ENCODE results near the gene MYL5. TPM values are rescaled to one million over a fixed set of nuclear protein-coding genes. Genes with fewer than 3 reads are reported as not detected.

MYL5 gene
- total and polyA plus RNA-seq, 7 experiments from 2014 or later = 5.8 to 32.7 (median 21.4) TPM

DNA sequence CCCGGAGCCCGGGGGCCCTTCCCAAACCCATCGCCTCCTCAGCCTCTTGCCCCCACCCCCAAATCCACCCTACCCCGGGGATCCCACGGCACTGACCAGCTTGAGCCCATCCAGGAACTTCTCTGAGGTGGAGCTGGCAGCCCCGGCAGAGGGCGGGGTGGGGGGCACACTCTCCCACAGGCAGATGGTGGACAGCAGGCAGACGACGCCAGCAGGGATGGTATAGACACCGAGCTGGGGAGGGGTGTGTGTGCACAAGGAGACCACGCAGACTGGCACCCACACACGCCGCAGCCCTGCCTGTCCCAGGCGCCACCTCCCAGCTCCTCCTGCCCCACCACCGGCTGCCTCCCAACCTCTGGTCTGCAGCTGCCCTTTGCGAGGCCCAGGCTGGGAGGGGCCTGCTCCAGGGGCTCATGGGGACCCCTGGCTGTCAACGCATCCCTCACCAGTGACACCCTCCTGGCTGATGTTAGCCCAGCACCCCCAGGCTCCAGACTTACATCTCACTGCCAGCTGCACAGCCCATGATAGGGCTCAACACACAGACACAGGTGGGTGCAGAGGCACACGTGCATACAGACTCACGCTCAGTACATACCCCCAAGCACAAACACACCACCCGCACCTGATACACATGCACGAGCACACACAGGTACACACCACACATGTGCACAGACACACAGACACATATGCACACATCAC is 10.4 kb downstream of the MYL5 start:
- peaks cover 0 to 4% of the 10 kb centered on the region in 2 donors for H3K4me1 ChIP-seq (ENCODE audit: control insufficient read depth in 2 of 2, insufficient read depth in 2 of 2, low read length in 2 of 2)
- CTCF ChIA-PET = no interaction called here

DNA sequence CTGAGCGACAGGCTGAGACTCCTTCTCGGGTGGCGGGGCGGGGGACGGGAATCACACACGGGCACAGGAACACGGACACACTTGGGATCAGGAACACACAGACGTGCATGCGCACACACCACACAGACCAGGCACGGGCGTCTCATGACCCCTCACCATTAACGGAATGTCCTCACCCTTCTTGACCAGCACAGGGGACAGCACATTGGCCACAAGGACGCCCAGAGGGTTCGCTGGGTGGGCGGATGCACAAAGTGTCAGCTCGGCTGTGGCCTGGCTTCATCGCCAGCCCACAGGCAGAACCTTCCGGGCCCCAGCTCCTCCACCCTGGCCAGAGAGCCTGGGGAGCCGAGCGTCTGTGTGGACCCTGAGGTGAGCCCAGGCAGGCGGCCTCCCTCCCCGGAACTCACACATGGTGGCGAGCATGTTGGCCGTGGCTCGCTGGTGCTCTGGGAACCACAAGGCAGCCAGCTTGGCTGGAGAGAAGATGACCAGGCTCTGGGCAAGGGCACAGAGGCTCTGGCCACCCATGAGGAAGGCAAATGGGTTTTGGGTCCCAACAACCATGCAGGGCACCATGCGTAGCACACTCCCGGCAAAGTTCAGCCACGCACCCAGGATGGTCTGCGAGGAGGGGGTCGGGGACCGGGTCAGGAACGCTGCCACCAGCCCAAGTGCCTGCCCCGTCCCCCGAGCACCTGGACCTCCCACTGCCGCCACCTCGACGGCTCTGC is 11.5 kb downstream of the MYL5 start:
- no peaks in the 10 kb centered on the region for H3K36me3 Mint-ChIP-seq
- intact Hi-C loops (cut with micrococcal nuclease) = no loop called here
- ChIA-PET POLR2A (no interaction called here), CTCF (no interaction called here)
- ATAC-seq (no peak), DNase-seq (no peak)
- Histone ChIP-seq H3K27ac (ENCODE audit: low read depth, low read length) (no peak overlapping the region), H3K9me3 (ENCODE audit: control insufficient read depth in 2 of 3, low read length in 3 of 3) (no peaks in the 10 kb centered on the region), H3K4me3 (ENCODE audit: low read length) (no peak overlapping the region), H3K27me3 (ENCODE audit: control insufficient read depth in 2 of 2, insufficient read depth in 2 of 2, low read length in 2 of 2) (no peaks in the 10 kb centered on the region), H3K4me1 (ENCODE audit: control insufficient read depth in 2 of 2, insufficient read depth in 2 of 2, low read length in 2 of 2) (peaks cover 0 to under 1% of the 10 kb centered on the region in 2 donors), H3K36me3 (ENCODE audit: control insufficient read depth in 2 of 3, insufficient read depth in 3 of 3, low read length in 3 of 3) (no peaks in the 10 kb centered on the region)
- peak overlapping the region in 1 of 9 donors; percentile 59 for H3K27ac Mint-ChIP-seq
- peaks cover 0 to 3% (median 0%) of the 10 kb centered on the region in 11 donors for H3K9me3 Mint-ChIP-seq
- no peak overlapping the region for H3K4me3 Mint-ChIP-seq
- peaks cover 0 to 10% (median under 1%) of the 10 kb centered on the region in 7 donors for H3K4me1 Mint-ChIP-seq
- peaks cover 0 to 18% (median 11%) of the 10 kb centered on the region in 5 donors for H3K27me3 Mint-ChIP-seq

More for the DNA sequence above, 10.4 kb downstream of the MYL5 start:
- Histone ChIP-seq H3K27me3 (ENCODE audit: control insufficient read depth in 2 of 2, insufficient read depth in 2 of 2, low read length in 2 of 2) (peaks cover 0 to 2% of the 10 kb centered on the region in 2 donors), H3K4me3 (ENCODE audit: low read length) (no peak overlapping the region), H3K9me3 (ENCODE audit: control insufficient read depth in 2 of 3, low read length in 3 of 3) (no peaks in the 10 kb centered on the region), H3K36me3 (ENCODE audit: control insufficient read depth in 2 of 3, insufficient read depth in 3 of 3, low read length in 3 of 3) (no peaks in the 10 kb centered on the region), H3K27ac (ENCODE audit: low read depth, low read length) (no peak overlapping the region)
- no peak for ATAC-seq
- Mint-ChIP-seq H3K36me3 (no peaks in the 10 kb centered on the region), H3K27ac (no peak overlapping the region), H3K4me3 (peak overlapping the region in 1 of 10 donors; percentile 30), H3K9me3 (peaks cover 0 to 3% (median 0%) of the 10 kb centered on the region in 11 donors), H3K4me1 (peaks cover 0 to 10% (median 2%) of the 10 kb centered on the region in 7 donors), H3K27me3 (peaks cover 0 to 11% (median 10%) of the 10 kb centered on the region in 5 donors)
- intact Hi-C loops (cut with micrococcal nuclease) = no loop called here
- no peak for DNase-seq
- POLR2A ChIA-PET = no interaction called here

DNA sequence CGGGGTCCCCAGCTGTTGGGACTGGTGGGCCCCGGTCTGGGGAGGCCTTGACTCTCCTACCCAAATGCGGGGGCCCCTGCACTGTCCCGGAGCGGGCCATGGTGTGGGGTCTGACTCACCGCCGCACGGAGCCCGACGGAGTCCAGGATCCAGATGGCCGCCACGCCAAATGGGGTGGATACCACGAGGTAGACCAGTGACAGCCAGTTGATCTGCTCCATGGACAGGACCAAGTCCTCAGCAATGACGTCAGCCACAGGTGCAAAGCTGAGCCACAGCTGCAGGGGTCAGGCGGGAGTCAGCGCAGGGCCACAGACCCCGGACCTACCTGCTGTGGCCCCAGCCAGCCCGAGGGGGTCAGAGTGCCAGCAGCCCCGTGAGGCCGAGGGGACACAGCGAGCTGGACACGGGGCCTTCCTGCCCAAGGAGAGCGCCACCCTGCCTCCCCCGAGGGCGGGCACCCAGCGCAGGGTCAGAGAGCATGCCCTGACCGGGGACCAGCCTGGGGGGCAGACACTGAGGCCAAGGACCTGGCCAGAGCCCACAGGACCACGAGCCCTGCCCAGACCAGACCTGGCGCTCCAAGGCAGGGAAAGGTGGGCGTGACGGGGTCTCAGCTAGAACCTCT is 12.2 kb downstream of the MYL5 start:
- Mint-ChIP-seq H3K27me3 (peaks cover 0 to 18% (median 11%) of the 10 kb centered on the region in 5 donors), H3K9me3 (peaks cover 0 to 3% (median 0%) of the 10 kb centered on the region in 11 donors), H3K4me1 (peaks cover 0 to 10% (median 0%) of the 10 kb centered on the region in 7 donors), H3K27ac (no peak overlapping the region), H3K36me3 (no peaks in the 10 kb centered on the region), H3K4me3 (no peak overlapping the region)
- DNase-seq (no peak), ATAC-seq (no peak)
- Histone ChIP-seq H3K27ac (ENCODE audit: low read depth, low read length) (no peak overlapping the region), H3K4me3 (ENCODE audit: low read length) (no peak overlapping the region), H3K36me3 (ENCODE audit: control insufficient read depth in 2 of 3, insufficient read depth in 3 of 3, low read length in 3 of 3) (no peaks in the 10 kb centered on the region), H3K27me3 (ENCODE audit: control insufficient read depth in 2 of 2, insufficient read depth in 2 of 2, low read length in 2 of 2) (no peaks in the 10 kb centered on the region), H3K4me1 (ENCODE audit: control insufficient read depth in 2 of 2, insufficient read depth in 2 of 2, low read length in 2 of 2) (no peaks in the 10 kb centered on the region), H3K9me3 (ENCODE audit: control insufficient read depth in 2 of 3, low read length in 3 of 3) (no peaks in the 10 kb centered on the region)
- POLR2A ChIA-PET = no interaction called here
- intact Hi-C loops (cut with micrococcal nuclease) = no loop called here
- CTCF ChIA-PET = interaction anchor here (0.6 kb wide), 1 partner anchor 1539 kb away, joined by 3 read pairs; no protein-coding TSS in a partner anchor

- Mint-ChIP-seq H3K4me1 (peaks cover 0 to 10% (median 0%) of the 10 kb centered on the region in 7 donors), H3K4me3 (peak overlapping the region in 1 of 10 donors; percentile 58), H3K36me3 (no peaks in the 10 kb centered on the region), H3K9me3 (peaks cover 0 to 3% (median 0%) of the 10 kb centered on the region in 11 donors), H3K27ac (no peak overlapping the region), H3K27me3 (peaks cover 0 to 18% (median 12%) of the 10 kb centered on the region in 5 donors)
- H3K4me3 ChIP-seq (ENCODE audit: low read length) = no peak overlapping the region
- peak; percentile 82 for ATAC-seq
- no peaks in the 10 kb centered on the region for H3K36me3 ChIP-seq (ENCODE audit: control insufficient read depth in 2 of 3, insufficient read depth in 3 of 3, low read length in 3 of 3)
- H3K27me3 ChIP-seq (ENCODE audit: control insufficient read depth in 2 of 2, insufficient read depth in 2 of 2, low read length in 2 of 2) = no peaks in the 10 kb centered on the region
- ChIA-PET CTCF (interaction anchor here (0.6 kb wide), 1 partner anchor 1538 kb away, joined by 3 read pairs; no protein-coding TSS in a partner anchor), POLR2A (no interaction called here)
- H3K9me3 ChIP-seq (ENCODE audit: control insufficient read depth in 2 of 3, low read length in 3 of 3) = no peaks in the 10 kb centered on the region
- no peaks in the 10 kb centered on the region for H3K4me1 ChIP-seq (ENCODE audit: control insufficient read depth in 2 of 2, insufficient read depth in 2 of 2, low read length in 2 of 2)
- H3K27ac ChIP-seq (ENCODE audit: low read depth, low read length) = no peak overlapping the region
- intact Hi-C loops (cut with micrococcal nuclease) = no loop called here
- DNase-seq = no peak
These were observed 13.0 kb downstream of the MYL5 start for GRCh38 chr4:687048-687970.

DNA sequence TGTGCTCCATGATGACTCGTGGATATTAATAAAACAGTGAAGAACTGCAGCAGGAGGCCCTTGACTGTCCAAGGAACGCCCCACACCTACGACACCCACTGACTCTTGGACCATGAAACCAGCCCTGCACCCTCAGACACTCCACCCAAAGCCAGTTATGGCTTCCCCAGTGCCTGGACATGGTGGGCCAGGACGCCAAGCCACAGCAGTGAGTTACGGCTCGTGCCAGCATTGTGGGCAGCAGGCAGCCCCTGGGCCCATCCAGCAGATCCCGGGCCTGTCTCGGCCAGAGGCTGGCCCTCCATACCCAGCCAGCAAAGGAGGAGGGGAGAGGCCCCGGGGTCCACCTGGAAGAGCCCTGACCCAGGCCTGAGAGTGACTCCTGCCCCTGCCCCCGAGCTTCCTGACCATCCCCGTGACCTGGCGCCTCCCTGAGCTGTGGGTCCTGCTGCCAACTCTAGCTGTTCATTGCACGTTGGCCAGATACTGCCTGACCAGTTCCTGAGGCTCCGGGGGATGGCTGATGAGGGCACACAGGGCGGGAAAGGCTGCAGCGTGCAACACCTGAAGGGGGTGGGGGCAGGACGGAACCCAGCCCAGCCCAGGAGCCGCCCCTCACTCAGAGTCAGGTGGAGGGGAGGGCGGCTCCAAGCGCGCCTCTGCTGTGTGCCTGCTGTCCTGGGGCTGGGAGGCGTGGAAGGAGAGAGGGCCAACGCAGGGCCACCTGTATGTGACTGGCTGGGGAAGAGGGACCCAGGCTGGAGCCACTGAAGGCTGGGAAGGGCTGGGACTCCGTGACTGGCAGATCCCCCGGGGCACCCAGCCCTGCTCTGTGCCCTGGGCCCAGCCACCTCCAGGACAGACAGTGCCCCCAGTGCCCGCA is 13.9 kb downstream of the MYL5 start:
- DNase-seq (no peak), ATAC-seq (peak; percentile 1)
- Histone ChIP-seq H3K4me1 (ENCODE audit: control insufficient read depth in 2 of 2, insufficient read depth in 2 of 2, low read length in 2 of 2) (no peaks in the 10 kb centered on the region), H3K4me3 (ENCODE audit: low read length) (no peak overlapping the region), H3K27ac (ENCODE audit: low read depth, low read length) (no peak overlapping the region), H3K36me3 (ENCODE audit: control insufficient read depth in 2 of 3, insufficient read depth in 3 of 3, low read length in 3 of 3) (no peaks in the 10 kb centered on the region), H3K27me3 (ENCODE audit: control insufficient read depth in 2 of 2, insufficient read depth in 2 of 2, low read length in 2 of 2) (no peaks in the 10 kb centered on the region), H3K9me3 (ENCODE audit: control insufficient read depth in 2 of 3, low read length in 3 of 3) (no peaks in the 10 kb centered on the region)
- Mint-ChIP-seq H3K27ac (no peak overlapping the region), H3K36me3 (no peaks in the 10 kb centered on the region), H3K9me3 (peaks cover 0 to 3% (median 0%) of the 10 kb centered on the region in 11 donors), H3K4me1 (peaks cover 0 to 10% (median 0%) of the 10 kb centered on the region in 7 donors), H3K27me3 (peaks cover 0 to 18% (median 12%) of the 10 kb centered on the region in 5 donors), H3K4me3 (peak overlapping the region in 3 of 10 donors; percentile 11 to 58 (median 14))
- ChIA-PET POLR2A (no interaction called here), CTCF (no interaction called here)
- intact Hi-C loops (cut with micrococcal nuclease) = no loop called here
